DMS 273 (cell line): ENCODE measurements around the gene CLIC5.
A peak's percentile ranks its signal among the peaks of the same experiment; 100 is the strongest.

ENCODE experiments used
- DNase-seq: peaks from one replicate; lab custom pipeline; 2025; ENCODE audit not compliant: unreplicated experiment; lab: John Stamatoyannopoulos, UW

Gene CLIC5

GRCh38 chr6:45929421-45930361 is 86.0 kb downstream of the CLIC5 start:
- DNase-seq, result no peak

- DNase-seq, result no peak
These were observed 86.8 kb downstream of the CLIC5 start for GRCh38 chr6:45928721-45929305.

- DNase-seq, result no peak
These were observed 88.0 kb downstream of the CLIC5 start for GRCh38 chr6:45927421-45928320.

- peak; percentile 6 for DNase-seq
These were observed 89.2 kb downstream of the CLIC5 start for GRCh38 chr6:45926423-45926822.

- no peak for DNase-seq
These were observed 90.8 kb downstream of the CLIC5 start for GRCh38 chr6:45924763-45925342.

GRCh38 chr6:45923831-45924391 is 91.7 kb downstream of the CLIC5 start:
- DNase-seq, result no peak

GRCh38 chr6:45922728-45923351 is 92.8 kb downstream of the CLIC5 start:
- peak; percentile 65 for DNase-seq

- DNase-seq, result no peak
These were observed 93.9 kb downstream of the CLIC5 start for GRCh38 chr6:45921691-45922281.

GRCh38 chr6:45920819-45921511 is 94.7 kb downstream of the CLIC5 start:
- DNase-seq, result no peak

GRCh38 chr6:45917439-45917838 is 98.2 kb downstream of the CLIC5 start:
- DNase-seq, result no peak

GRCh38 chr6:45916692-45917091 is 99.0 kb downstream of the CLIC5 start:
- no peak for DNase-seq

GRCh38 chr6:45915780-45916468 is 99.7 kb downstream of the CLIC5 start:
- no peak for DNase-seq

GRCh38 chr6:45911691-45912090 is 104.0 kb downstream of the CLIC5 start:
- no peak for DNase-seq

- DNase-seq, result no peak
These were observed 111.7 kb downstream of the CLIC5 start for GRCh38 chr6:45903959-45904358.

- no peak for DNase-seq
These were observed 112.7 kb downstream of the CLIC5 start for GRCh38 chr6:45902984-45903383.

- DNase-seq, result no peak
These were observed 113.7 kb downstream of the CLIC5 start for GRCh38 chr6:45901767-45902650.

- no peak for DNase-seq
These were observed 114.6 kb downstream of the CLIC5 start for GRCh38 chr6:45900808-45901752.
